Islet precursor cell (in vitro differentiated cells): ENCODE data around the gene ETV5.
A peak's percentile ranks its signal among the peaks of the same experiment; 100 is the strongest.

ENCODE experiments used
- DNase-seq: peaks from one replicate; pipeline ENCODE4 v3.0.0-alpha.2; 2018

ETV5 gene

GRCh38 chr3:186014866-186015265 is 94.0 kb downstream of the ETV5 start:
- DNase-seq = no peak

GRCh38 chr3:186013312-186013711 is 95.6 kb downstream of the ETV5 start:
- DNase-seq = no peak

GRCh38 chr3:186012137-186012536 is 96.8 kb downstream of the ETV5 start:
- no peak for DNase-seq

- no peak for DNase-seq
Measured at GRCh38 chr3:186004671-186005070, 104.2 kb downstream of the ETV5 start.

GRCh38 chr3:186004209-186004608 is 104.7 kb downstream of the ETV5 start:
- no peak for DNase-seq

GRCh38 chr3:186003610-186004009 is 105.3 kb downstream of the ETV5 start:
- DNase-seq = no peak

GRCh38 chr3:186002884-186003472 is 105.9 kb downstream of the ETV5 start:
- peak; percentile 62 for DNase-seq

- no peak for DNase-seq
Measured at GRCh38 chr3:186001842-186002241, 107.0 kb downstream of the ETV5 start.

GRCh38 chr3:185999221-185999620 is 109.7 kb downstream of the ETV5 start:
- DNase-seq = no peak

GRCh38 chr3:185998136-185998535 is 110.8 kb downstream of the ETV5 start:
- no peak for DNase-seq

GRCh38 chr3:185997130-185997529 is 111.8 kb downstream of the ETV5 start:
- DNase-seq = peak; percentile 8
